ENCODE data around the gene BANK1. TPM values are rescaled to one million over a fixed set of nuclear protein-coding genes. Genes with fewer than 3 reads are reported as not detected.

The BANK1 gene
- total RNA-seq, 1 experiment from 2014 or later, result 2.4 TPM

DNA sequence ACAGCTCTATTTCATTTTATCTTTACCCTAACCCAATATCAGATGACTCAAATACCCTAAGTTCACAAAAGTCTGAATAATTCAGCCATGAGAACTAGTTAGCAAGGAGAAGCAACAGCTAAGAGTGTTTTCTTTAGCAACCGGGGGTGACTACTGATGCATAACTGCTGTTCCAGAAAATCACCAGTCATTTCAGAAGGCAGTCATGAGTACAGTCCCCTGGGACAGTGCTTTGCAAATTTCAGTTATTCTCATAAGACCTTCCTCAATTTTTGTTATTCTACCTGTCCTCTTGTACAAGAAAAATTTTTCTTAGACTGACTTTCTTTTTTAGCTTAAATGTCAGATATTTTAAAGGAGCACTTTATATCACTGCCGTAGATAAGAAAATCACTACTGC lies 16.4 kb downstream of the BANK1 start:
- ATAC-seq, result no peak
- H3K27ac ChIP-seq (ENCODE audit: low read depth, low read length), result no peak overlapping the region
- no peak overlapping the region for H3K9ac ChIP-seq (ENCODE audit: low read length)
- no peaks in the 10 kb centered on the region for H3K27me3 ChIP-seq (ENCODE audit: insufficient read depth, low read length)
- TF ChIP-seq, protein P1, sequence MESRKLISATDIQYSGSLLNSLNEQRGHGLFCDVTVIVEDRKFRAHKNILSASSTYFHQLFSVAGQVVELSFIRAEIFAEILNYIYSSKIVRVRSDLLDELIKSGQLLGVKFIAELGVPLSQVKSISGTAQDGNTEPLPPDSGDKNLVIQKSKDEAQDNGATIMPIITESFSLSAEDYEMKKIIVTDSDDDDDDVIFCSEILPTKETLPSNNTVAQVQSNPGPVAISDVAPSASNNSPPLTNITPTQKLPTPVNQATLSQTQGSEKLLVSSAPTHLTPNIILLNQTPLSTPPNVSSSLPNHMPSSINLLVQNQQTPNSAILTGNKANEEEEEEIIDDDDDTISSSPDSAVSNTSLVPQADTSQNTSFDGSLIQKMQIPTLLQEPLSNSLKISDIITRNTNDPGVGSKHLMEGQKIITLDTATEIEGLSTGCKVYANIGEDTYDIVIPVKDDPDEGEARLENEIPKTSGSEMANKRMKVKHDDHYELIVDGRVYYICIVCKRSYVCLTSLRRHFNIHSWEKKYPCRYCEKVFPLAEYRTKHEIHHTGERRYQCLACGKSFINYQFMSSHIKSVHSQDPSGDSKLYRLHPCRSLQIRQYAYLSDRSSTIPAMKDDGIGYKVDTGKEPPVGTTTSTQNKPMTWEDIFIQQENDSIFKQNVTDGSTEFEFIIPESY (IDR thresholded peaks at IDR 0.05; ENCODE audit: extremely low read depth, insufficient replicate concordance, low read length), result no peak
- TF ChIP-seq POLR2A (IDR thresholded peaks at IDR 0.05; ENCODE audit: borderline replicate concordance, extremely low read depth, insufficient read depth, insufficient read length), result no peak
- TF ChIP-seq, protein P2, sequence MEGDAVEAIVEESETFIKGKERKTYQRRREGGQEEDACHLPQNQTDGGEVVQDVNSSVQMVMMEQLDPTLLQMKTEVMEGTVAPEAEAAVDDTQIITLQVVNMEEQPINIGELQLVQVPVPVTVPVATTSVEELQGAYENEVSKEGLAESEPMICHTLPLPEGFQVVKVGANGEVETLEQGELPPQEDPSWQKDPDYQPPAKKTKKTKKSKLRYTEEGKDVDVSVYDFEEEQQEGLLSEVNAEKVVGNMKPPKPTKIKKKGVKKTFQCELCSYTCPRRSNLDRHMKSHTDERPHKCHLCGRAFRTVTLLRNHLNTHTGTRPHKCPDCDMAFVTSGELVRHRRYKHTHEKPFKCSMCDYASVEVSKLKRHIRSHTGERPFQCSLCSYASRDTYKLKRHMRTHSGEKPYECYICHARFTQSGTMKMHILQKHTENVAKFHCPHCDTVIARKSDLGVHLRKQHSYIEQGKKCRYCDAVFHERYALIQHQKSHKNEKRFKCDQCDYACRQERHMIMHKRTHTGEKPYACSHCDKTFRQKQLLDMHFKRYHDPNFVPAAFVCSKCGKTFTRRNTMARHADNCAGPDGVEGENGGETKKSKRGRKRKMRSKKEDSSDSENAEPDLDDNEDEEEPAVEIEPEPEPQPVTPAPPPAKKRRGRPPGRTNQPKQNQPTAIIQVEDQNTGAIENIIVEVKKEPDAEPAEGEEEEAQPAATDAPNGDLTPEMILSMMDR (IDR thresholded peaks at IDR 0.05 in 2 of 3, conservative IDR thresholded peaks at IDR 0.05 in 1 of 3; ENCODE audit: borderline replicate concordance in 1 of 3, insufficient read depth in 1 of 3, low read depth in 2 of 3, low read length in 2 of 3), result no peak
- no peak for TF ChIP-seq EZH2 (IDR thresholded peaks at IDR 0.05)
- no peak for TF ChIP-seq ZNF274 (IDR thresholded peaks at IDR 0.05; ENCODE audit: low read depth, low read length)
- TF ChIP-seq, protein P3, sequence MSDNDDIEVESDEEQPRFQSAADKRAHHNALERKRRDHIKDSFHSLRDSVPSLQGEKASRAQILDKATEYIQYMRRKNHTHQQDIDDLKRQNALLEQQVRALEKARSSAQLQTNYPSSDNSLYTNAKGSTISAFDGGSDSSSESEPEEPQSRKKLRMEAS (IDR thresholded peaks at IDR 0.05), result no peak
- TF ChIP-seq SP1 (IDR thresholded peaks at IDR 0.05; ENCODE audit: low read depth), result no peak
- no peak for TF ChIP-seq TCF7L2 (IDR thresholded peaks at IDR 0.05; ENCODE audit: borderline replicate concordance, extremely low read depth, insufficient read depth, insufficient read length)
- no peak for TF ChIP-seq RAD21 (IDR thresholded peaks at IDR 0.05; ENCODE audit: low read depth)
- TF ChIP-seq YY1 (IDR thresholded peaks at IDR 0.05; ENCODE audit: extremely low read depth, insufficient replicate concordance, low read depth, low read length), result no peak
- TF ChIP-seq CBX3 (IDR thresholded peaks at IDR 0.05; ENCODE audit: low read depth), result no peak
- no peak for TF ChIP-seq SRF (IDR thresholded peaks at IDR 0.05; ENCODE audit: low read depth)
- TF ChIP-seq, protein P4, sequence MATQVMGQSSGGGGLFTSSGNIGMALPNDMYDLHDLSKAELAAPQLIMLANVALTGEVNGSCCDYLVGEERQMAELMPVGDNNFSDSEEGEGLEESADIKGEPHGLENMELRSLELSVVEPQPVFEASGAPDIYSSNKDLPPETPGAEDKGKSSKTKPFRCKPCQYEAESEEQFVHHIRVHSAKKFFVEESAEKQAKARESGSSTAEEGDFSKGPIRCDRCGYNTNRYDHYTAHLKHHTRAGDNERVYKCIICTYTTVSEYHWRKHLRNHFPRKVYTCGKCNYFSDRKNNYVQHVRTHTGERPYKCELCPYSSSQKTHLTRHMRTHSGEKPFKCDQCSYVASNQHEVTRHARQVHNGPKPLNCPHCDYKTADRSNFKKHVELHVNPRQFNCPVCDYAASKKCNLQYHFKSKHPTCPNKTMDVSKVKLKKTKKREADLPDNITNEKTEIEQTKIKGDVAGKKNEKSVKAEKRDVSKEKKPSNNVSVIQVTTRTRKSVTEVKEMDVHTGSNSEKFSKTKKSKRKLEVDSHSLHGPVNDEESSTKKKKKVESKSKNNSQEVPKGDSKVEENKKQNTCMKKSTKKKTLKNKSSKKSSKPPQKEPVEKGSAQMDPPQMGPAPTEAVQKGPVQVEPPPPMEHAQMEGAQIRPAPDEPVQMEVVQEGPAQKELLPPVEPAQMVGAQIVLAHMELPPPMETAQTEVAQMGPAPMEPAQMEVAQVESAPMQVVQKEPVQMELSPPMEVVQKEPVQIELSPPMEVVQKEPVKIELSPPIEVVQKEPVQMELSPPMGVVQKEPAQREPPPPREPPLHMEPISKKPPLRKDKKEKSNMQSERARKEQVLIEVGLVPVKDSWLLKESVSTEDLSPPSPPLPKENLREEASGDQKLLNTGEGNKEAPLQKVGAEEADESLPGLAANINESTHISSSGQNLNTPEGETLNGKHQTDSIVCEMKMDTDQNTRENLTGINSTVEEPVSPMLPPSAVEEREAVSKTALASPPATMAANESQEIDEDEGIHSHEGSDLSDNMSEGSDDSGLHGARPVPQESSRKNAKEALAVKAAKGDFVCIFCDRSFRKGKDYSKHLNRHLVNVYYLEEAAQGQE (IDR thresholded peaks at IDR 0.05; ENCODE audit: low read depth), result no peak
- TF ChIP-seq ELF1 (IDR thresholded peaks at IDR 0.05; ENCODE audit: borderline replicate concordance, low read depth), result no peak
- TF ChIP-seq CEBPB (IDR thresholded peaks at IDR 0.05; ENCODE audit: low read depth), result no peak
- TF ChIP-seq JUND (IDR thresholded peaks at IDR 0.05), result no peak
- no peak for TF ChIP-seq SIN3A (IDR thresholded peaks at IDR 0.05; ENCODE audit: low read depth)
- no TSS peak for BruUV-seq (replicated peaks)
- CTCF ChIA-PET, result no interaction called here
- intact Hi-C loops (cut with micrococcal nuclease), result no loop called here
- DNase-seq (ENCODE audit: low read depth, low spot score), result no peak
- no peaks in the 10 kb centered on the region for H3K79me2 ChIP-seq (ENCODE audit: insufficient read depth, low read length)
- no peaks in the 10 kb centered on the region for H3K36me3 ChIP-seq (ENCODE audit: control insufficient read depth in 1 of 2, insufficient read depth in 2 of 2, low read length in 2 of 2)
- no peaks in the 10 kb centered on the region; the same call in 1 of the 2 replicates for H3K9me2 ChIP-seq (ENCODE audit: insufficient read depth)
- no peak overlapping the region for H2AFZ ChIP-seq (ENCODE audit: low read depth, low read length, poor library complexity, severe bottlenecking)
- no peak overlapping the region for H3K4me3 ChIP-seq (replicated peaks in 1 of 2; ENCODE audit: low read depth in 1 of 2, low read length in 2 of 2)
- no peak overlapping the region for H3K4me2 ChIP-seq (ENCODE audit: low read length)
- POLR2A ChIA-PET, result no interaction called here
- no peaks in the 10 kb centered on the region for H3K4me1 ChIP-seq (ENCODE audit: control insufficient read depth in 1 of 2, insufficient read depth in 2 of 2, low read length in 2 of 2)
- RAD21 ChIA-PET (ENCODE audit: low non-redundant PET in 1 of 2, low total read pairs in 2 of 2, uncharacterized antibody in 2 of 2, unreplicated experiment in 2 of 2), result no interaction called here
- no peaks in the 10 kb centered on the region for H3K9me3 ChIP-seq (ENCODE audit: control insufficient read depth in 1 of 2, insufficient read depth in 1 of 2, low read depth in 1 of 2, low read length in 2 of 2)
- no peaks in the 10 kb centered on the region for H4K20me1 ChIP-seq (ENCODE audit: insufficient read depth)

All from HCT116 (cell line).